ENCODE results near the gene OR5C1. TPM values are rescaled to one million over a fixed set of nuclear protein-coding genes. Genes with fewer than 3 reads are reported as not detected.

Gene OR5C1
- not detected in 2 replicates for total RNA-seq (ENCODE audit: low replicate concordance)

DNA sequence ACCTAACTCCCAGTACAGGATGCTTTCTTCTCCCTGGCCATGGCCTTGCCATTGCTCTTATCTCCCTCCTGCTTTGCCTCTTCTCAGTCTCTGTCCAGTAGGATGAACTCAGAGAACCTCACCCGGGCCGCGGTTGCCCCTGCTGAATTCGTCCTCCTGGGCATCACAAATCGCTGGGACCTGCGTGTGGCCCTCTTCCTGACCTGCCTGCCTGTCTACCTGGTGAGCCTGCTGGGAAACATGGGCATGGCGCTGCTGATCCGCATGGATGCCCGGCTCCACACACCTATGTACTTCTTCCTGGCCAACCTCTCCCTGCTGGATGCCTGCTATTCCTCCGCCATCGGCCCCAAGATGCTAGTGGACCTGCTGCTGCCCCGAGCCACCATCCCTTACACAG is at the start of gene OR5C1:
TSS of gene OR5C1 (plus strand) at position 103 of the 400 bp plus-strand sequence. CDS start at position 103, 0 bp downstream.
- no peak for TF ChIP-seq EZH2 (IDR thresholded peaks at IDR 0.05)
- no peak for TF ChIP-seq EZH2phosphoT487 (IDR thresholded peaks at IDR 0.05)
- TF ChIP-seq, protein P1, sequence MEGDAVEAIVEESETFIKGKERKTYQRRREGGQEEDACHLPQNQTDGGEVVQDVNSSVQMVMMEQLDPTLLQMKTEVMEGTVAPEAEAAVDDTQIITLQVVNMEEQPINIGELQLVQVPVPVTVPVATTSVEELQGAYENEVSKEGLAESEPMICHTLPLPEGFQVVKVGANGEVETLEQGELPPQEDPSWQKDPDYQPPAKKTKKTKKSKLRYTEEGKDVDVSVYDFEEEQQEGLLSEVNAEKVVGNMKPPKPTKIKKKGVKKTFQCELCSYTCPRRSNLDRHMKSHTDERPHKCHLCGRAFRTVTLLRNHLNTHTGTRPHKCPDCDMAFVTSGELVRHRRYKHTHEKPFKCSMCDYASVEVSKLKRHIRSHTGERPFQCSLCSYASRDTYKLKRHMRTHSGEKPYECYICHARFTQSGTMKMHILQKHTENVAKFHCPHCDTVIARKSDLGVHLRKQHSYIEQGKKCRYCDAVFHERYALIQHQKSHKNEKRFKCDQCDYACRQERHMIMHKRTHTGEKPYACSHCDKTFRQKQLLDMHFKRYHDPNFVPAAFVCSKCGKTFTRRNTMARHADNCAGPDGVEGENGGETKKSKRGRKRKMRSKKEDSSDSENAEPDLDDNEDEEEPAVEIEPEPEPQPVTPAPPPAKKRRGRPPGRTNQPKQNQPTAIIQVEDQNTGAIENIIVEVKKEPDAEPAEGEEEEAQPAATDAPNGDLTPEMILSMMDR (IDR thresholded peaks at IDR 0.05), result no peak
- Histone ChIP-seq H3K27me3 (no peaks in the 10 kb centered on the region), H3K4me1 (no peaks in the 10 kb centered on the region), H3K4me3 (no peak within 1 kb of the TSS), H3K4me2 (no peak within 1 kb of the TSS), H3F3A (ENCODE audit: low read depth) (no peaks in the 10 kb centered on the region), H3K36me3 (no peaks in the 10 kb centered on the region), H3K27ac (no peak within 1 kb of the TSS), H4K20me1 (ENCODE audit: low read depth) (no peaks in the 10 kb centered on the region), H3K79me2 (ENCODE audit: low read depth) (no peaks in the 10 kb centered on the region), H3K9me3 (ENCODE audit: low read depth) (no peaks in the 10 kb centered on the region), H2AFZ (replicated peaks) (no peak within 1 kb of the TSS), H3K9ac (no peak within 1 kb of the TSS)
- peaks cover 8% of the 10 kb centered on the region for H3K27me3 Mint-ChIP-seq (ENCODE audit: insufficient read depth, low read depth)
- no peaks in the 10 kb centered on the region for H3K4me1 Mint-ChIP-seq
- no peak within 1 kb of the TSS for H3K27ac Mint-ChIP-seq
- DNase-seq (ENCODE audit: low spot score), result no peak
- no peaks in the 10 kb centered on the region for H3K36me3 Mint-ChIP-seq
- peaks cover 3% of the 10 kb centered on the region for H3K9me3 Mint-ChIP-seq
- no peak within 1 kb of the TSS for H3K4me3 Mint-ChIP-seq

DNA sequence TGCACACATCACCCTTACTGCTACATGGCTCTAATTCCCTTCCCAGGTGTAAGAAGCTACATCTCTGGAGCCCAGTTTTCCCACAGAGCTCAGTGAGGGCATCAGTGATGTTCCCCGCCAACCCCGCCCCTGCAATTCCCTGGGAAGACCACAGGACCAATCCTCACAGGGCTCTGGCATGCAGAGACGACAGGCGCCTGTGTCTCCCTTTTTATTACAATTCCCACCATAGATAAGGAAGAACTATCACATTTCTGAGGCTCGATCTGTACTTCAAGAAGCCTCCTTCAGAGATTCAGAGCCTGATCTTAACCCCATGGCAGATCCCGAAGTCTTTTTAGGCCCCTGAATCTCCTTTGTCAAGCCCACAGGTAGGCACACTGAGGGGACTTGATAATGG is 46.7 kb upstream of the OR5C1 start, which contains the start of gene OR1L6:
TSS of gene OR1L6 (plus strand) at position 301 of the 400 bp plus-strand sequence. CDS start 7,545 bp downstream, outside the sequence.
- Histone ChIP-seq H3K79me2 (ENCODE audit: low read depth) (no peaks in the 10 kb centered on the region), H3K9ac (no peak within 1 kb of the TSS), H3F3A (ENCODE audit: low read depth) (no peaks in the 10 kb centered on the region), H3K9me3 (ENCODE audit: low read depth) (peaks cover 16% of the 10 kb centered on the region), H2AFZ (replicated peaks) (no peak within 1 kb of the TSS), H3K4me1 (no peaks in the 10 kb centered on the region), H3K4me3 (no peak within 1 kb of the TSS), H3K27ac (no peak within 1 kb of the TSS), H4K20me1 (ENCODE audit: low read depth) (no peaks in the 10 kb centered on the region), H3K36me3 (peaks cover 3% of the 10 kb centered on the region), H3K27me3 (no peaks in the 10 kb centered on the region), H3K4me2 (no peak within 1 kb of the TSS)
- Mint-ChIP-seq H3K27ac (no peak within 1 kb of the TSS), H3K4me3 (no peak within 1 kb of the TSS), H3K27me3 (ENCODE audit: insufficient read depth, low read depth) (peaks cover 7% of the 10 kb centered on the region), H3K36me3 (no peaks in the 10 kb centered on the region), H3K9me3 (peaks cover 2% of the 10 kb centered on the region), H3K4me1 (no peaks in the 10 kb centered on the region)
- no peak for DNase-seq (ENCODE audit: low spot score)
- TF ChIP-seq EZH2phosphoT487 (IDR thresholded peaks at IDR 0.05), result no peak
- TF ChIP-seq, protein P1 (IDR thresholded peaks at IDR 0.05), result no peak
- no peak for TF ChIP-seq EZH2 (IDR thresholded peaks at IDR 0.05)

DNA sequence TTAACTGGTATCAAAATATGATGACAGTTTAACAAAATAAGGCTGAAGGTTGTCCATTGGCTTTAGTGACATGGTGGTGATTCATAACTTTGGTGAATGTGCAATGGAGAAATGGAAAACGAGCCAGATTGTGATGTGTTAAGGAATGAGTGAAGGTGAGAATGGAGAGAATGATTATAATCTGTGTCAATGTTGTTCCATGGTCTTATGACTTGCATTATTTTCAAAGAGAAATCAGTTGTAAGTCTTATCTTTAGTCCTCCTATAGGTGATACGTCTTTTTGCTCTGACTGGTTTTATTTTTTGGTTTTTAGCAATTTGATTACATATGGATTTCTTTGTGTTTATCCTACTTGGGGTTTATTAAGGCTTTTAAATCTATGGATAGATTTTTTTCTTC is 33.9 kb upstream of the OR5C1 start:
- Histone ChIP-seq H3K4me1 (no peaks in the 10 kb centered on the region), H3K4me2 (no peak overlapping the region), H3K27me3 (no peaks in the 10 kb centered on the region), H4K20me1 (ENCODE audit: low read depth) (no peaks in the 10 kb centered on the region), H3K4me3 (no peak overlapping the region), H3K36me3 (no peaks in the 10 kb centered on the region), H3F3A (ENCODE audit: low read depth) (no peaks in the 10 kb centered on the region), H3K9ac (no peak overlapping the region), H3K27ac (no peak overlapping the region), H3K79me2 (ENCODE audit: low read depth) (no peaks in the 10 kb centered on the region), H2AFZ (replicated peaks) (no peak overlapping the region), H3K9me3 (ENCODE audit: low read depth) (no peaks in the 10 kb centered on the region)
- Mint-ChIP-seq H3K4me3 (no peak overlapping the region), H3K9me3 (no peaks in the 10 kb centered on the region), H3K4me1 (no peaks in the 10 kb centered on the region), H3K27me3 (ENCODE audit: insufficient read depth, low read depth) (peaks cover 6% of the 10 kb centered on the region), H3K27ac (no peak overlapping the region), H3K36me3 (no peaks in the 10 kb centered on the region)
- DNase-seq (ENCODE audit: low spot score), result no peak
- TF ChIP-seq, protein P1 (IDR thresholded peaks at IDR 0.05), result no peak
- TF ChIP-seq EZH2 (IDR thresholded peaks at IDR 0.05) (no peak), EZH2phosphoT487 (IDR thresholded peaks at IDR 0.05) (no peak)
